Ovary (tissue), 9 donors: ENCODE data around the gene DUSP22. TPM values are rescaled to one million over a fixed set of nuclear protein-coding genes. Genes with fewer than 3 reads are reported as not detected.

Source experiments
- DNase-seq, 5 donors: peaks; one replicate each; pipeline ENCODE4 v3.0.0-alpha.2; 2019 to 2020
- H3K27ac ChIP-seq, 2 donors: fragments of 200-600 bp; one replicate each; pipeline versions ENCODE4 v1.5.1 to v1.8.0; 2019 to 2022
- H3K27me3 ChIP-seq: fragments of 200-600 bp; one replicate; pipeline ENCODE4 v1.8.0; 2022
- H3K36me3 ChIP-seq: fragments of 200-600 bp; sonication (generic); one replicate; pipeline ENCODE4 v1.5.1; 2019
- H3K4me1 ChIP-seq: one replicate; pipeline ENCODE4 v1.8.1; 2013; ENCODE audit warnings: mild to moderate bottlenecking, moderate library complexity; ENCODE audit not compliant: insufficient read depth
- H3K4me3 ChIP-seq: fragments of 200-600 bp; sonication (generic); one replicate; pipeline ENCODE4 v1.5.1; 2017
- H3K9me3 ChIP-seq, 2 donors: fragments of 200-600 bp in 1 of 2; sonication (generic) in 1 of 2; one replicate each; pipeline versions ENCODE4 v1.5.1 to v1.8.1; 2013 to 2019; ENCODE audit warnings: mild to moderate bottlenecking in 1 of 2, moderate library complexity in 1 of 2
- CTCF ChIP-seq, 3 donors: fragments of 450-650 bp in 2 of 3; fragments of 200-600 bp in 1 of 3; IDR thresholded peaks; one replicate each; pipeline versions ENCODE4 v1.5.1 to v1.8.0; 2016 to 2022; ENCODE audit warnings: antibody characterized with exemption in 3 of 3, mild to moderate bottlenecking in 1 of 3
- EP300 ChIP-seq: sonication (generic); formaldehyde crosslinking; IDR thresholded peaks from one replicate; pipeline ENCODE4 v1.6.1; 2017; ENCODE audit warnings: antibody characterized with exemption
- POLR2A ChIP-seq: fragments of 450-650 bp; IDR thresholded peaks from one replicate; pipeline ENCODE4 v1.6.1; 2017; ENCODE audit warnings: antibody characterized with exemption, mild to moderate bottlenecking, moderate library complexity
- WGBS, 3 donors: extraction: QIAGEN DNeasy Blood & Tissue Kit in 1 of 3; methylation state at CpG; one replicate each; pipeline versions ENCODE4 v1.1.5 to v1.1.7; 2013 to 2017; 5-methylcytosine and 5-hydroxymethylcytosine counted together
- intact Hi-C, 4 donors: fragments of 100-400 bp; cut with DNase I; formaldehyde crosslinking; loops; one replicate each; pipeline versions ENCODE4 v1.11.0 to v1.15.1; 2022 to 2023
- polyA plus RNA-seq, 2 donors: library from polyadenylated mRNA; stranded (reverse); fragments of 200-250 nt in 1 of 2; fragments of 350-450 nt in 1 of 2; fragmentation: Illumina TruSeq in 1 of 2; extraction: RNeasy Lipid Tissue Mini Kit (QIAGEN cat#74804) in 1 of 2; gene quantifications; one replicate each; pipeline ENCODE4 v1.2.3, GENCODE V29; 2013 to 2014
- total RNA-seq, 7 donors: library from RNA; depleted of rRNA in 2 of 7; stranded (reverse); fragments of >200 nt in 2 of 7; fragmentation: NEBNext Ultra II Directional in 3 of 7; extraction: Animal tissue kit (Norgen Biotek cat#: 25700) in 3 of 7; gene quantifications; one replicate each; pipeline versions ENCODE4 v1.1.0 to v1.2.4, GENCODE V29; 2016 to 2023
- donor health status: DM: no; HTN: no; CAD: no; lungs with moderate emphysema.
- donor health status: DM: no; HTN: no; CAD: no.
- donor health status: Bipolar disorder and iron deficiency.
- donor health status: DM: yes; HTN: yes; CAD: no.
- donor health status: DM: no; HTN: no; CAD: no.
- donor health status: DM: yes; HTN: yes; CAD: no.

The DUSP22 gene
- total and polyA plus RNA-seq, 9 donors = 24.7 to 35.0 (median 29.3) TPM

- Histone ChIP-seq H3K4me3 (no peak overlapping the region), H3K9me3 (no peaks in the 10 kb centered on the region), H3K36me3 (no peaks in the 10 kb centered on the region), H3K27me3 (no peaks in the 10 kb centered on the region), H3K4me1 (no peaks in the 10 kb centered on the region), H3K27ac (no peak overlapping the region)
- no peak for DNase-seq
- WGBS, 3 donors = 77 to 86% (median 83%) methylated on average over 2 of the region's 2 CpGs
- TF ChIP-seq POLR2A (no peak), EP300 (no peak), CTCF (IDR thresholded peaks at IDR 0.05) (no peak)
- intact Hi-C loops = no loop called here
Observed at GRCh38 chr6:277746-278145, 14.5 kb upstream of the DUSP22 start.

- Histone ChIP-seq H3K36me3 (no peaks in the 10 kb centered on the region), H3K4me3 (no peak overlapping the region), H3K9me3 (no peaks in the 10 kb centered on the region), H3K27me3 (no peaks in the 10 kb centered on the region), H3K4me1 (no peaks in the 10 kb centered on the region), H3K27ac (no peak overlapping the region)
- 77 to 81% (median 79%) methylated on average over 5 of the region's 5 CpGs for WGBS, 3 donors
- DNase-seq = no peak
- intact Hi-C loops = no loop called here
- no peak for TF ChIP-seq CTCF (IDR thresholded peaks at IDR 0.05)
Observed at GRCh38 chr6:278494-278893, 13.8 kb upstream of the DUSP22 start.

GRCh38 chr6:279341-280029, 12.8 kb upstream of the DUSP22 start:
- TF ChIP-seq CTCF (IDR thresholded peaks at IDR 0.05) = no peak
- TF ChIP-seq EP300 = no peak
- TF ChIP-seq POLR2A = no peak
- no peaks in the 10 kb centered on the region for H3K9me3 ChIP-seq
- no peak overlapping the region for H3K4me3 ChIP-seq
- intact Hi-C loops = no loop called here
- no peak for DNase-seq
- WGBS, 3 donors = 78 to 84% (median 82%) methylated on average over 8 of the region's 8 CpGs
- H3K4me1 ChIP-seq = no peaks in the 10 kb centered on the region
- no peak overlapping the region for H3K27ac ChIP-seq
- H3K36me3 ChIP-seq = no peaks in the 10 kb centered on the region
- H3K27me3 ChIP-seq = no peaks in the 10 kb centered on the region

GRCh38 chr6:280775-281468, 11.4 kb upstream of the DUSP22 start:
- DNase-seq = no peak

More at GRCh38 chr6:280775-281468, 11.4 kb upstream of the DUSP22 start:
- TF ChIP-seq CTCF (IDR thresholded peaks at IDR 0.05) (no peak), EP300 (no peak), POLR2A (no peak)
- no peak overlapping the region for H3K4me3 ChIP-seq
- no peaks in the 10 kb centered on the region for H3K27me3 ChIP-seq
- H3K36me3 ChIP-seq = no peaks in the 10 kb centered on the region
- H3K4me1 ChIP-seq = no peaks in the 10 kb centered on the region
- intact Hi-C loops = no loop called here
- H3K9me3 ChIP-seq = no peaks in the 10 kb centered on the region
- H3K27ac ChIP-seq = no peak overlapping the region
- 84 to 90% (median 89%) methylated on average over 10 of the region's 10 CpGs for WGBS, 3 donors
